A549 treated with GW870086 at 1 μM for 4 hours (cell line): Measurements from ENCODE around the gene CCN6. TPM values are rescaled to one million over a fixed set of nuclear protein-coding genes. Genes with fewer than 3 reads are reported as not detected.

Source experiments
- total RNA-seq: library from RNA; stranded (reverse); fragments of 200-300 nt; extraction: Qiagen RNA extraction; gene quantifications from 5 replicates; pipeline ENCODE4 v1.2.3, GENCODE V29; 2022; ENCODE audit warnings: low read depth

The CCN6 gene
- not detected in 5 replicates for total RNA-seq

GRCh38 chr6:112054001-112054400 lies at the start of gene CCN6:
TSS of gene CCN6 (plus strand) at chr6:112054104. CDS start at chr6:112054358, 254 bp downstream.

GRCh38 chr6:112087136-112087911 lies 33.4 kb downstream of the CCN6 start, which contains the start of the genes FAM229B and TUBE1:
TSS of gene FAM229B (plus strand) at chr6:112087591. CDS start at chr6:112099284, 11,693 bp downstream.
TSS of gene TUBE1 (minus strand) at chr6:112087482. CDS start at chr6:112087434, 48 bp downstream.

Other genes starting within 250 kb of the CCN6 start
- 3.6 to 6.1 TPM (median 4.5 TPM) in 5 replicates for gene FYN, start 180.7 kb upstream of the CCN6 start, total RNA-seq
- 6.2 to 7.1 TPM (median 6.5 TPM) in 5 replicates for gene TUBE1, start 33.4 kb downstream of the CCN6 start, total RNA-seq
- gene FAM229B, start 33.5 kb downstream of the CCN6 start, total RNA-seq: 7.3 to 12.3 TPM (median 9.5 TPM) in 5 replicates
- gene LAMA4, start 200.5 kb downstream of the CCN6 start, total RNA-seq: 0.75 to 1.9 TPM (median 1.4 TPM) in 5 replicates